Glutamatergic neuron (in vitro differentiated cells): ENCODE results near the gene SLC34A3. TPM values are rescaled to one million over a fixed set of nuclear protein-coding genes. Genes with fewer than 3 reads are reported as not detected.

ENCODE experiments used
- DNase-seq: peaks from one replicate; pipeline ENCODE4 v3.0.0; 2022
- H3K27ac Mint-ChIP-seq: one replicate; pipeline ENCODE4 v1.8.0; 2020; ENCODE audit warnings: mild to moderate bottlenecking, mixed read lengths, inconsistent platforms; ENCODE audit not compliant: unreplicated experiment
- H3K27me3 Mint-ChIP-seq: one replicate; pipeline ENCODE4 v1.8.0; 2020; ENCODE audit warnings: mild to moderate bottlenecking, moderate library complexity, mixed read lengths, inconsistent platforms; ENCODE audit not compliant: unreplicated experiment
- H3K36me3 Mint-ChIP-seq: one replicate; pipeline ENCODE4 v1.8.0; 2020; ENCODE audit warnings: mild to moderate bottlenecking, mixed read lengths, inconsistent platforms; ENCODE audit not compliant: unreplicated experiment
- H3K4me1 Mint-ChIP-seq: one replicate; pipeline ENCODE4 v1.8.0; 2020; ENCODE audit warnings: mild to moderate bottlenecking, low read depth, mixed read lengths, inconsistent platforms; ENCODE audit not compliant: unreplicated experiment
- H3K4me3 Mint-ChIP-seq: one replicate; pipeline ENCODE4 v1.8.0; 2020; ENCODE audit warnings: mild to moderate bottlenecking, mixed read lengths, inconsistent platforms; ENCODE audit not compliant: unreplicated experiment
- H3K9me3 Mint-ChIP-seq: one replicate; pipeline ENCODE4 v1.8.0; 2020; ENCODE audit warnings: mild to moderate bottlenecking, moderate library complexity, mixed read lengths, inconsistent platforms; ENCODE audit not compliant: unreplicated experiment
- CTCF ChIP-seq: fragments of 200-600 bp; sonication (generic); IDR thresholded peaks from one replicate; pipeline ENCODE4 v1.5.0; 2021; ENCODE audit not compliant: partially characterized antibody, unreplicated experiment
- total RNA-seq: library from RNA; stranded (reverse); fragmentation: NEBNext Ultra II Directional; extraction: Animal tissue kit (Norgen Biotek cat#: 25700); gene quantifications from one replicate; pipeline ENCODE4 v1.2.1, GENCODE V29; 2021; ENCODE audit not compliant: unreplicated experiment

Gene SLC34A3
- total RNA-seq, 1 donor from 2014 or later, result not detected

- peak; percentile 99 for DNase-seq
- H3K9me3 Mint-ChIP-seq, result peaks cover 4% of the 10 kb centered on the region
- H3K36me3 Mint-ChIP-seq, result no peaks in the 10 kb centered on the region
- TF ChIP-seq CTCF, result no peak
- peaks cover 5% of the 10 kb centered on the region for H3K27me3 Mint-ChIP-seq
- peak within 1 kb of the TSS; percentile 82 for H3K27ac Mint-ChIP-seq
- peaks cover 7% of the 10 kb centered on the region for H3K4me1 Mint-ChIP-seq
- H3K4me3 Mint-ChIP-seq, result peak within 1 kb of the TSS; percentile 86
These were observed 30.1 kb upstream of the SLC34A3 start, which contains the start of gene TPRN for GRCh38 chr9:137200311-137201204. Gene TPRN, minus strand, starts transcription at chr9:137200741. Its CDS starts 30 bp downstream, at chr9:137200711.

- Mint-ChIP-seq H3K36me3 (no peaks in the 10 kb centered on the region), H3K27ac (peak overlapping the region; percentile 82), H3K27me3 (peaks cover 5% of the 10 kb centered on the region), H3K4me3 (peak overlapping the region; percentile 86), H3K9me3 (peaks cover 5% of the 10 kb centered on the region), H3K4me1 (peaks cover 8% of the 10 kb centered on the region)
- no peak for DNase-seq
- no peak for TF ChIP-seq CTCF
These were observed 29.4 kb upstream of the SLC34A3 start for GRCh38 chr9:137201205-137201868.

- peaks cover 5% of the 10 kb centered on the region for H3K36me3 Mint-ChIP-seq
- H3K9me3 Mint-ChIP-seq, result peaks cover 12% of the 10 kb centered on the region
- TF ChIP-seq CTCF, result no peak
- H3K4me3 Mint-ChIP-seq, result peak overlapping the region; percentile 15
- H3K27ac Mint-ChIP-seq, result no peak overlapping the region
- no peak for DNase-seq
- peaks cover 5% of the 10 kb centered on the region for H3K27me3 Mint-ChIP-seq
- H3K4me1 Mint-ChIP-seq, result peaks cover 13% of the 10 kb centered on the region
These were observed 27.7 kb upstream of the SLC34A3 start for GRCh38 chr9:137202966-137203365.

- no peak for DNase-seq
- H3K36me3 Mint-ChIP-seq, result peaks cover 5% of the 10 kb centered on the region
- H3K27me3 Mint-ChIP-seq, result peaks cover 3% of the 10 kb centered on the region
- peak overlapping the region; percentile 97 for H3K4me3 Mint-ChIP-seq
- no peak for TF ChIP-seq CTCF
- H3K4me1 Mint-ChIP-seq, result peaks cover 13% of the 10 kb centered on the region
- H3K9me3 Mint-ChIP-seq, result peaks cover 12% of the 10 kb centered on the region
- H3K27ac Mint-ChIP-seq, result peak overlapping the region; percentile 85
These were observed 26.0 kb upstream of the SLC34A3 start for GRCh38 chr9:137204731-137205125.
